ENCODE measurements around the gene STOM. TPM values are rescaled to one million over a fixed set of nuclear protein-coding genes. Genes with fewer than 3 reads are reported as not detected.

STOM gene
- total and polyA plus RNA-seq, 2 of the 8 experiments (the other 6 are each of a cell fraction or from before 2014, with no cell fraction given): 25.2 to 60.4 TPM

DNA sequence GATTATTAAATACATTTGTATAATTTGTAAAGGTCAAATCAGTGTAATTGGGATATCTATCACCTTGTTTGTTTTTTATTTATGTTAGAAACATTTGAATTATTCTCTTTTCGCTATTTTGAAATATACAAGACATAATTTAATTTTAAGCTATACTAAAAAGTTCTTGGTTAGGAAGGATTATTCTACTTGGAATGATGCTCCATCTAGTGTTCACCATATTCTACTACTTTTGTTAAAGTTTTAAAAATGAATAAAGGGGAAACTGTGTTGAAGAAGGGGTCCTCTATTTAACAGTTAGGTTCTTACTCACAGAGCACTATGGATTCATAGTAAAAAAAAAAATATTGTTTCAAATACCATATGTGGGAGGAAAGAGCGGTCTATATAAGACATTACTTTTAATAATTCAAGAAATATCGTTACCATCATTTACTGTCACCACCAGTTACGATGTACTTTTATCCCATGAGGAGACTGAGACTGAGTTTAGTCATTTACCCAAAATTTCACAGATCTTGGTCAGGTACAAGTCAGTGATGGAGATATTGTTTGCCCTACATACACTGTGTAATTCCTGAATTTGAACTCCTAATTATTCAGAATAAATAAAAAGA, 6.3 kb upstream of the STOM start:
- Histone ChIP-seq H3K23me2 (ENCODE audit: low read depth, low read length) (no peaks in the 10 kb centered on the region), H3K23ac (ENCODE audit: insufficient read length) (no peak overlapping the region), H2BK120ac (replicated peaks; ENCODE audit: low read depth, low read length) (no peak overlapping the region), H3K36me3 (ENCODE audit: control insufficient read depth in 2 of 4, insufficient read depth in 4 of 4, low read length in 3 of 4) (no peaks in the 10 kb centered on the region), H3K4me2 (ENCODE audit: insufficient read depth in 1 of 2, low read depth in 2 of 2, low read length in 2 of 2) (no peak overlapping the region), H3K27ac (ENCODE audit: low read depth, low read length) (no peak overlapping the region), H2AK5ac (ENCODE audit: low read depth, low read length) (no peak overlapping the region), H3K9ac (replicated peaks in 1 of 4; ENCODE audit: extremely low read depth in 1 of 4, low read depth in 3 of 4, low read length in 3 of 4) (no peak overlapping the region), H3K14ac (ENCODE audit: insufficient read length) (no peak overlapping the region), H3K79me2 (ENCODE audit: control insufficient read depth in 1 of 2, insufficient read depth in 2 of 2, low read length in 2 of 2) (no peaks in the 10 kb centered on the region), H3K9me3 (ENCODE audit: insufficient read depth in 2 of 2, low read depth in 1 of 2, low read length in 1 of 2) (no peaks in the 10 kb centered on the region), H3K4me3 (ENCODE audit: extremely low read depth in 1 of 4, insufficient read depth in 2 of 4, low read depth in 3 of 4, low read length in 4 of 4) (no peak overlapping the region), H4K5ac (ENCODE audit: insufficient read length, low read depth, low read length) (no peak overlapping the region), H3K27me3 (replicated peaks in 1 of 4; ENCODE audit: control insufficient read depth in 3 of 4, extremely low read depth in 1 of 4, insufficient read depth in 3 of 4, low read length in 3 of 4) (no peaks in the 10 kb centered on the region), H2BK15ac (ENCODE audit: low read length) (no peak overlapping the region), H4K91ac (replicated peaks; ENCODE audit: insufficient read length, low read length) (no peak overlapping the region), H4K20me1 (replicated peaks in 1 of 2; ENCODE audit: control insufficient read depth in 1 of 2, insufficient read depth in 2 of 2, low read length in 2 of 2) (no peaks in the 10 kb centered on the region), H2BK5ac (ENCODE audit: low read depth, low read length) (no peak overlapping the region), H4K8ac (ENCODE audit: extremely low read depth, insufficient read depth, low read length) (no peak overlapping the region), H3K18ac (ENCODE audit: extremely low read depth, low read length) (no peak overlapping the region), H2BK12ac (ENCODE audit: low read depth, low read length) (no peak overlapping the region), H3K56ac (replicated peaks; ENCODE audit: insufficient read length, low read depth, low read length) (no peak overlapping the region), H2BK20ac (ENCODE audit: low read length) (no peak overlapping the region), H3K4ac (replicated peaks; ENCODE audit: insufficient read length, low read depth, low read length) (no peak overlapping the region), H3K4me1 (replicated peaks in 1 of 4; ENCODE audit: control insufficient read depth in 3 of 4, insufficient read depth in 4 of 4, low read length in 3 of 4) (no peaks in the 10 kb centered on the region), H3K79me1 (ENCODE audit: low read depth, low read length) (no peaks in the 10 kb centered on the region), H2AFZ (ENCODE audit: low read length) (no peak overlapping the region)
- POLR2A ChIA-PET (ENCODE audit: partially characterized antibody): no interaction called here
- DNase-seq (ENCODE audit: low read depth in 1 of 2, low spot score in 2 of 2): no peak
- CTCF ChIA-PET (ENCODE audit: partially characterized antibody): interaction anchor here (0.8 to 2.6 kb wide), 6 partner anchors 9 to 56 kb away, joined by 3 to 11 read pairs (median 3); no protein-coding TSS in a partner anchor
- TF ChIP-seq RAD21 (IDR thresholded peaks at IDR 0.05 in 1 of 2, conservative IDR thresholded peaks at IDR 0.05 in 1 of 2; ENCODE audit: low read depth in 2 of 2, low read length in 2 of 2) (0 out of 4 replicates have a peak, but pooled peaks of 1 of the 2 experiments have one; percentile 1), MAX (IDR thresholded peaks at IDR 0.05) (no peak)
- 87% methylated on average over 4 of the region's 4 CpGs; no CpG with 5 or more reads in 1 of the 2 experiments for WGBS, 2 experiments (ENCODE audit: extremely low coverage in 1 of 2, insufficient coverage in 1 of 2, insufficient read length in 1 of 2, insufficient replicate concordance in 2 of 2, low coverage in 1 of 2, low lambda C conversion rate in 2 of 2, missing lambda C conversion rate in 1 of 2)
- no peak for FAIRE-seq
